ENCODE data around the gene LMCD1.

LMCD1 gene

DNA sequence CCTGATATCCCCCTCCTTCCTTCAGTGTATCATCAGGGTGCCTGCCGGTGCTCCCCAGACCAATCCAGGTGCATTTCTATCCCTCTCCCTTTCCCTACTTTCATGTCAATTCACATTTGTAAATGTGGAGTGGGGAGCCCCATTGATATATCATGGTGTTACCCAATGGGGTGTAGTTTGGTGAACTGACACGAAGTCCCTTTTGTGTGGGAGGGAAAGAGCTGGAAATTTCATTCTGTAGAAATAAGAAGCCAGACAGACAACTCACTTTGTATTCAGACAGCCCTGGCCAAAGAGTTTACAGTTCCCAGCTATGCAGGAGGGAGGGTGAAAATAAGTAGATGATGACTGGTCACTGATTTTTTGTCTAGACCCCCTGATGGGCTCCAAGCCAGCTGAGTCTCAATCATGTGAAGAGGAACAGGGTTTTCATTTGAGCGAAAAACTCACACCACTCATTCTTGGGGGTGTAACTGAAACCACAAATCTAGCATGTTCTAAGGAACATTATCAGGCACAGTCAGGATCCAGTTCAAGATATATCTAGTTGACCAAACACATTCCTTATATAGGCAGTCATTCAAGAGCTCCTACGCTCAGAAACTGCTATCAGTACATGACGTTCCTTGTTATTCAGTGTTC, 58.9 kb downstream of the LMCD1 start:
- no peak overlapping the region for H3K4me3 ChIP-seq (ENCODE audit: low read depth, low read length)
- TF ChIP-seq CTCF (IDR thresholded peaks at IDR 0.05; ENCODE audit: control insufficient read depth, extremely low read depth, insufficient read depth), result no peak
- no peak for DNase-seq (ENCODE audit: low read depth)

DNA sequence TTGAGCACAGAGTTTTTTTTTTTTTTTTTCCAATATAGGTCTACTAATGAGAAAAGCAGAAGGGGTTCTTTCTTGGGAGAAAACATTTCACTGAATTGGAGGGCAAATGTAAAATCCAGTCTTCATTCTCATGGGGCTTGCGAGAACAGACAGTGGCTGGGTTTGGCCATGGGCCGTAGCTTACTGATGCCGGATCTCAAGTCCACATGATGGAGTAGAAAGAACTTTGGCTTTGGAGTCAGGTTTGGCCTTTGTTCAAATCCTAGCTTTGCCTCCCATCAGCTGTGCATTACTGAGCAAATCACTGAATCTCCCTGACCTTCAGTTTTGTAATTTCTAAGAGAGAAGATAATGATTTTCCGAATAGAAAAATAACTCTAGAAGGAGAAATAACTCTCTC, 59.7 kb downstream of the LMCD1 start:
- TF ChIP-seq CTCF (IDR thresholded peaks at IDR 0.05; ENCODE audit: control insufficient read depth, extremely low read depth, insufficient read depth), result no peak
- no peak overlapping the region for H3K4me3 ChIP-seq (ENCODE audit: low read depth, low read length)
- DNase-seq (ENCODE audit: low read depth), result no peak

DNA sequence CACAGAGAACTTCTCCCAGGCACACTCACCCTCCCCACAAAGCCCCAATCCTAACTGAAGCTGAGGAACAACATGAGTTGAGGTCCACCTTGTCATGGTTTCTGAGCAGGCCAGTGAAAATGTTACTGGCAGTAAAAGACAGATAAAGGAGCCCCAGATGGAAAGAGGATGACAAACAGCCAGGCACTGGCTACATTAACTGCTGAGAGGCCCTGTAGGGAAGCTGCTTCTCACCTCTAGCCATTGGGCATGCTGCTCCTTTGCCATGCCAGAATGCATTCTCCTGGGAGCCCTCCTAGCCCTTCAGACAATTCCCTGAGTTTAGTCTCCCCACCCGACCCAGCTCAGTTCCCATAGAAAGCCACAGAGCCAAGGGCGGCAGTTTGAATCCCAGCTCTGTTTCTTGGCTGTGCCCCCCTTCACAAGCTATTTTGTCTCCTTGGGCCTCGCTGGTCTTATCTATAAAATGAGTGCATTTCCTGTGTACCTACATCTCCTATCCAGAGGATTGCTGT, 60.5 kb downstream of the LMCD1 start:
- DNase-seq (ENCODE audit: low read depth), result no peak
- TF ChIP-seq CTCF (IDR thresholded peaks at IDR 0.05; ENCODE audit: control insufficient read depth, extremely low read depth, insufficient read depth), result no peak
- H3K4me3 ChIP-seq (ENCODE audit: low read depth, low read length), result no peak overlapping the region

DNA sequence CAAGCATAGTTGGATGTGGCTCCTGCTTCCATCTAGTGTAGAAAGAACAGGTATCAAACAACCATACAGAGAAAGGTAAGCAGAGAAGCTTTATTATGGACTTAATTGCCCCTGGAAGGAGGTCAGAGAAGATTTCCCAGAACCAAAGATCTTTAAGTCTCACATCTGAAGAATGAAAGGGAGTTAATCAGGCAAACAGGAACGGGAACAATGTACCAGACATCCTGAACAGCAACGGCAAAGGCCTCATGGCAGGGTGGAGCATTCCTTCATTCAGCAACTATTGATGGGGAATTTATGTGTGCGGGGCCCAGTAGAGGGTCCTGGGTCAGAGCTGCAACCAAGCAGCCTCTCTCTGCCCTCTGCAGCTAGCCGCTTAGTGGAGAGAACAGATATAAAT, 61.5 kb downstream of the LMCD1 start:
- DNase-seq (ENCODE audit: low read depth), result no peak
- no peak overlapping the region for H3K4me3 ChIP-seq (ENCODE audit: low read depth, low read length)
- TF ChIP-seq CTCF (IDR thresholded peaks at IDR 0.05; ENCODE audit: control insufficient read depth, extremely low read depth, insufficient read depth), result no peak

DNA sequence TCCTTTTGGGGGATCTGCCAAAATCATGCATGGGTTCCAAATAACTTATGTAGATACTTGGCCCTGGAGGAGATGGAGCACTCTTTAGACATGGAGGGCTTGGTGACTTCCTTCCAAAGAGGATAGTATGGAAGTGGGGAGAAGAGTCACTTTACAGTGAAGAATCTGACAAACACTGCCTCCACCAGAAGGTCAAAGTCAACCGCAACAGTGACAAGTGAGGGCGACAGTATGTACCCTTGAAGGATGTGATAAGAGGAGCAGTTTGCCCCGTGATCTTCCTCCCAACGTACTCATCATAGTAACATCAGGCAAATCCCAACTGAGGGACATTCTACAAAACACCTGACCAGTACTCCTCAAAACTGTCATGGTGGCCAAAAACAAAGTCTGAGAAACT, 62.0 kb downstream of the LMCD1 start:
- no peak for DNase-seq (ENCODE audit: low read depth)

GRCh38 chr3:8565376-8565775, 63.8 kb downstream of the LMCD1 start:
- no peak overlapping the region for H3K4me3 ChIP-seq (ENCODE audit: low read depth, low read length)
- TF ChIP-seq CTCF (IDR thresholded peaks at IDR 0.05; ENCODE audit: control insufficient read depth, extremely low read depth, insufficient read depth), result no peak
- no peak for DNase-seq (ENCODE audit: low read depth)

More for the DNA sequence above, 62.0 kb downstream of the LMCD1 start:
- no peak for TF ChIP-seq CTCF (IDR thresholded peaks at IDR 0.05; ENCODE audit: control insufficient read depth, extremely low read depth, insufficient read depth)
- H3K4me3 ChIP-seq (ENCODE audit: low read depth, low read length), result no peak overlapping the region

Data from LNCaP clone FGC (cell line).